SW 1271 (cell line): Measurements from ENCODE around the gene TRPM3.

Experiments
- DNase-seq, 2 experiments: peaks; one replicate each; lab custom pipeline; 2025; lab: John Stamatoyannopoulos, UW

Gene TRPM3

GRCh38 chr9:70823284-70823683, 298.1 kb downstream of the TRPM3 start:
- DNase-seq = no peak

- DNase-seq = no peak
Observed at GRCh38 chr9:70817311-70817710, 304.1 kb downstream of the TRPM3 start.

GRCh38 chr9:70816891-70817290, 304.5 kb downstream of the TRPM3 start:
- DNase-seq = no peak

- DNase-seq = no peak
Observed at GRCh38 chr9:70816316-70816715, 305.1 kb downstream of the TRPM3 start.

GRCh38 chr9:70814597-70814996, 306.8 kb downstream of the TRPM3 start:
- no peak for DNase-seq

GRCh38 chr9:70813141-70813540, 308.3 kb downstream of the TRPM3 start:
- no peak for DNase-seq

- no peak for DNase-seq
Observed at GRCh38 chr9:70811638-70812037, 309.8 kb downstream of the TRPM3 start.

- DNase-seq = no peak
Observed at GRCh38 chr9:70806875-70807274, 314.5 kb downstream of the TRPM3 start.

- no peak for DNase-seq
Observed at GRCh38 chr9:70805949-70806348, 315.5 kb downstream of the TRPM3 start.

- DNase-seq = no peak
Observed at GRCh38 chr9:70802758-70803436, 318.5 kb downstream of the TRPM3 start.

GRCh38 chr9:70802206-70802605, 319.2 kb downstream of the TRPM3 start:
- DNase-seq = no peak

- DNase-seq = no peak
Observed at GRCh38 chr9:70801181-70801829, 320.1 kb downstream of the TRPM3 start.

- DNase-seq = no peak
Observed at GRCh38 chr9:70798018-70798417, 323.4 kb downstream of the TRPM3 start.

GRCh38 chr9:70795841-70796240, 325.6 kb downstream of the TRPM3 start:
- DNase-seq = no peak

- no peak for DNase-seq
Observed at GRCh38 chr9:70792796-70793195, 328.6 kb downstream of the TRPM3 start.

- no peak for DNase-seq
Observed at GRCh38 chr9:70791936-70792335, 329.5 kb downstream of the TRPM3 start.

GRCh38 chr9:70789086-70789485, 332.3 kb downstream of the TRPM3 start:
- DNase-seq = no peak

GRCh38 chr9:70784456-70784855, 337.0 kb downstream of the TRPM3 start:
- no peak for DNase-seq

- no peak for DNase-seq
Observed at GRCh38 chr9:70778568-70778967, 342.9 kb downstream of the TRPM3 start.

- DNase-seq = no peak
Observed at GRCh38 chr9:70773579-70773978, 347.8 kb downstream of the TRPM3 start.

- no peak for DNase-seq
Observed at GRCh38 chr9:70772601-70773000, 348.8 kb downstream of the TRPM3 start.

GRCh38 chr9:70765946-70766345, 355.5 kb downstream of the TRPM3 start:
- no peak for DNase-seq

- no peak for DNase-seq
Observed at GRCh38 chr9:70761139-70761670, 360.2 kb downstream of the TRPM3 start.

- no peak for DNase-seq
Observed at GRCh38 chr9:70760228-70760627, 361.2 kb downstream of the TRPM3 start.
